Neural cell (in vitro differentiated cells): ENCODE data around the gene PPIP5K1. TPM values are rescaled to one million over a fixed set of nuclear protein-coding genes. Genes with fewer than 3 reads are reported as not detected.

Source experiments
- H2AFZ ChIP-seq: fragments of 200-600, 300-800 bp; sonication (generic), shearing (Covaris generic); 2 replicates; pipeline ENCODE4 v1.6.0; 2014; ENCODE audit warnings: low read depth, mild to moderate bottlenecking, antibody characterized with exemption, low read length, moderate library complexity
- H3F3A ChIP-seq: fragments of 200-600 bp; shearing (Covaris generic); 2 replicates; pipeline ENCODE4 v1.6.1; 2016; ENCODE audit warnings: mild to moderate bottlenecking, moderate library complexity, mixed read lengths, antibody characterized with exemption, low read length; ENCODE audit not compliant: insufficient read depth, poor library complexity, severe bottlenecking
- H3K27ac ChIP-seq: fragments of 200-600, 300-800 bp; sonication (generic), shearing (Covaris generic); 2 replicates; pipeline ENCODE4 v1.5.1; 2014; ENCODE audit warnings: mild to moderate bottlenecking, low read length, moderate library complexity
- H3K27me3 ChIP-seq: fragments of 300-800, 200-600 bp; sonication (generic), shearing (Covaris generic); 2 replicates; pipeline ENCODE4 v1.6.0; 2014; ENCODE audit warnings: mild to moderate bottlenecking, low read depth, low read length, moderate library complexity; ENCODE audit not compliant: insufficient read depth
- H3K36me3 ChIP-seq: fragments of 300-800, 200-600 bp; sonication (generic), shearing (Covaris generic); 2 replicates; pipeline ENCODE4 v1.5.1; 2014; ENCODE audit warnings: mild to moderate bottlenecking, antibody characterized with exemption, low read length, moderate library complexity; ENCODE audit not compliant: insufficient read depth
- H3K4me2 ChIP-seq: fragments of 300-800, 200-600 bp; sonication (generic), shearing (Covaris generic); 2 replicates; pipeline ENCODE4 v1.6.0; 2014; ENCODE audit warnings: mild to moderate bottlenecking, low read length
- H3K4me3 ChIP-seq: fragments of 300-800, 200-600 bp; sonication (generic), shearing (Covaris generic); 2 replicates; pipeline ENCODE4 v1.5.1; 2014; ENCODE audit warnings: mild to moderate bottlenecking, low read length, moderate library complexity
- H3K79me2 ChIP-seq: fragments of 200-600 bp; shearing (Covaris generic); replicated peaks from 2 replicates; pipeline ENCODE4 v1.6.0; 2014; ENCODE audit warnings: mild to moderate bottlenecking, low read length, moderate library complexity; ENCODE audit not compliant: insufficient read depth
- H3K9ac ChIP-seq: fragments of 300-800, 200-600 bp; sonication (generic), shearing (Covaris generic); 2 replicates; pipeline ENCODE4 v1.6.1; 2016; ENCODE audit warnings: mild to moderate bottlenecking, low read length, mixed read lengths
- H3K9me2 ChIP-seq: fragments of 200-600 bp; shearing (Covaris generic); 2 replicates; pipeline ENCODE4 v1.6.1; 2016; ENCODE audit warnings: mild to moderate bottlenecking, low read length, mixed read lengths; ENCODE audit not compliant: insufficient read depth
- H3K9me3 ChIP-seq: fragments of 200-600, 300-800 bp; sonication (generic), shearing (Covaris generic); 2 replicates; pipeline ENCODE4 v1.6.1; 2016; ENCODE audit warnings: mild to moderate bottlenecking, mixed run types, low read length, moderate library complexity, mixed read lengths
- H4K20me1 ChIP-seq: fragments of 200-600 bp; shearing (Covaris generic); 2 replicates; pipeline ENCODE4 v1.6.1; 2016; ENCODE audit warnings: mild to moderate bottlenecking, mixed run types; ENCODE audit not compliant: insufficient read depth
- EP300 ChIP-seq: fragments of 450-650 bp; conservative IDR thresholded peaks from 2 replicates; pipeline ENCODE4 v1.6.1; 2014; ENCODE audit warnings: antibody characterized with exemption, mild to moderate bottlenecking, moderate library complexity; ENCODE audit not compliant: poor library complexity, severe bottlenecking
- EZH2 ChIP-seq: fragments of 200-600, 300-800 bp; shearing (Covaris generic), sonication (generic); IDR thresholded peaks from 2 replicates; pipeline ENCODE4 v1.6.1; 2014; ENCODE audit warnings: antibody characterized with exemption, low read length, borderline replicate concordance, mild to moderate bottlenecking; ENCODE audit not compliant: insufficient read depth, poor library complexity, severe bottlenecking
- MXI1 ChIP-seq: fragments of 450-650 bp; conservative IDR thresholded peaks from 2 replicates; pipeline ENCODE4 v1.6.1; 2014; ENCODE audit warnings: antibody characterized with exemption, mild to moderate bottlenecking; ENCODE audit not compliant: poor library complexity, severe bottlenecking
- POLR2AphosphoS5 ChIP-seq: IDR thresholded peaks from 2 replicates; pipeline ENCODE4 v1.6.1; 2012
- RAD21 ChIP-seq: fragments of 450-650 bp; conservative IDR thresholded peaks from 2 replicates; pipeline ENCODE4 v1.6.1; 2014; ENCODE audit warnings: antibody characterized with exemption, mild to moderate bottlenecking, moderate library complexity
- SMC3 ChIP-seq: fragments of 450-650 bp; conservative IDR thresholded peaks from 2 replicates; pipeline ENCODE4 v1.6.1; 2014; ENCODE audit warnings: antibody characterized with exemption, mild to moderate bottlenecking, moderate library complexity; ENCODE audit not compliant: poor library complexity
- TAF1 ChIP-seq: IDR thresholded peaks from 2 replicates; pipeline ENCODE4 v1.6.1; 2012; ENCODE audit warnings: low read depth
- polyA plus RNA-seq: library from polyadenylated mRNA; depleted of rRNA; stranded (reverse); fragments of >200 nt; gene quantifications from 2 replicates; pipeline ENCODE4 v1.2.3, GENCODE V29; 2014
- TF ChIP-seq, protein P1 (sequence below): fragments of 450-650 bp; IDR thresholded peaks from 2 replicates; pipeline ENCODE4 v1.5.1; 2014; ENCODE audit warnings: antibody characterized with exemption, mild to moderate bottlenecking, moderate library complexity; ENCODE audit not compliant: poor library complexity, severe bottlenecking
- TF ChIP-seq, protein P2 (sequence below): IDR thresholded peaks from 2 replicates; pipeline ENCODE4 v1.6.1; 2012; ENCODE audit warnings: borderline replicate concordance

The PPIP5K1 gene
- polyA plus RNA-seq, 1 donor from 2014 or later, result 29.6 TPM

DNA sequence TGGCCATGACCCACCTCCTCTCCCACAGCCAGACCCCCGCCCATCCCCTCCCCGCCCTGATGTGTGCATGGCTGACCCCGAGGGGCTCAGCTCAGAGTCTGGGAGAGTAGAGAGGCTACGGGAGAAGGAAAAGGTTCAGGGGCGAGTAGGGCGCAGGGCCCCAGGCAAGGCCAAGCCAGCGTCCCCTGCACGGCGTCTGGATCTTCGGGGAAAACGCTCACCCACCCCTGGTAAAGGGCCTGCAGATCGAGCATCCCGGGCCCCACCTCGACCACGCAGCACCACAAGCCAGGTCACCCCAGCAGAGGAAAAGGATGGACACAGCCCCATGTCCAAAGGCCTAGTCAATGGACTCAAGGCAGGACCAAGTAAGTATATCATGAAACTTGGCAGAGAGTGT lies 60.9 kb downstream of the PPIP5K1 start:
- Histone ChIP-seq H3K9me2 (no peaks in the 10 kb centered on the region), H3K27me3 (no peaks in the 10 kb centered on the region), H3K9me3 (peaks cover 4% of the 10 kb centered on the region), H3K36me3 (peaks cover 18% of the 10 kb centered on the region), H3K9ac (no peak overlapping the region), H3K27ac (no peak overlapping the region), H4K20me1 (no peaks in the 10 kb centered on the region), H3F3A (no peaks in the 10 kb centered on the region), H3K79me2 (no peaks in the 10 kb centered on the region), H3K4me2 (no peak overlapping the region), H3K4me3 (no peak overlapping the region), H2AFZ (no peak overlapping the region)
- TF ChIP-seq, protein P1, sequence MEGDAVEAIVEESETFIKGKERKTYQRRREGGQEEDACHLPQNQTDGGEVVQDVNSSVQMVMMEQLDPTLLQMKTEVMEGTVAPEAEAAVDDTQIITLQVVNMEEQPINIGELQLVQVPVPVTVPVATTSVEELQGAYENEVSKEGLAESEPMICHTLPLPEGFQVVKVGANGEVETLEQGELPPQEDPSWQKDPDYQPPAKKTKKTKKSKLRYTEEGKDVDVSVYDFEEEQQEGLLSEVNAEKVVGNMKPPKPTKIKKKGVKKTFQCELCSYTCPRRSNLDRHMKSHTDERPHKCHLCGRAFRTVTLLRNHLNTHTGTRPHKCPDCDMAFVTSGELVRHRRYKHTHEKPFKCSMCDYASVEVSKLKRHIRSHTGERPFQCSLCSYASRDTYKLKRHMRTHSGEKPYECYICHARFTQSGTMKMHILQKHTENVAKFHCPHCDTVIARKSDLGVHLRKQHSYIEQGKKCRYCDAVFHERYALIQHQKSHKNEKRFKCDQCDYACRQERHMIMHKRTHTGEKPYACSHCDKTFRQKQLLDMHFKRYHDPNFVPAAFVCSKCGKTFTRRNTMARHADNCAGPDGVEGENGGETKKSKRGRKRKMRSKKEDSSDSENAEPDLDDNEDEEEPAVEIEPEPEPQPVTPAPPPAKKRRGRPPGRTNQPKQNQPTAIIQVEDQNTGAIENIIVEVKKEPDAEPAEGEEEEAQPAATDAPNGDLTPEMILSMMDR, result no peak
- TF ChIP-seq EZH2 (no peak), SMC3 (no peak), EP300 (no peak), MXI1 (no peak), RAD21 (no peak), TAF1 (no peak), POLR2AphosphoS5 (no peak)
- TF ChIP-seq, protein P2, sequence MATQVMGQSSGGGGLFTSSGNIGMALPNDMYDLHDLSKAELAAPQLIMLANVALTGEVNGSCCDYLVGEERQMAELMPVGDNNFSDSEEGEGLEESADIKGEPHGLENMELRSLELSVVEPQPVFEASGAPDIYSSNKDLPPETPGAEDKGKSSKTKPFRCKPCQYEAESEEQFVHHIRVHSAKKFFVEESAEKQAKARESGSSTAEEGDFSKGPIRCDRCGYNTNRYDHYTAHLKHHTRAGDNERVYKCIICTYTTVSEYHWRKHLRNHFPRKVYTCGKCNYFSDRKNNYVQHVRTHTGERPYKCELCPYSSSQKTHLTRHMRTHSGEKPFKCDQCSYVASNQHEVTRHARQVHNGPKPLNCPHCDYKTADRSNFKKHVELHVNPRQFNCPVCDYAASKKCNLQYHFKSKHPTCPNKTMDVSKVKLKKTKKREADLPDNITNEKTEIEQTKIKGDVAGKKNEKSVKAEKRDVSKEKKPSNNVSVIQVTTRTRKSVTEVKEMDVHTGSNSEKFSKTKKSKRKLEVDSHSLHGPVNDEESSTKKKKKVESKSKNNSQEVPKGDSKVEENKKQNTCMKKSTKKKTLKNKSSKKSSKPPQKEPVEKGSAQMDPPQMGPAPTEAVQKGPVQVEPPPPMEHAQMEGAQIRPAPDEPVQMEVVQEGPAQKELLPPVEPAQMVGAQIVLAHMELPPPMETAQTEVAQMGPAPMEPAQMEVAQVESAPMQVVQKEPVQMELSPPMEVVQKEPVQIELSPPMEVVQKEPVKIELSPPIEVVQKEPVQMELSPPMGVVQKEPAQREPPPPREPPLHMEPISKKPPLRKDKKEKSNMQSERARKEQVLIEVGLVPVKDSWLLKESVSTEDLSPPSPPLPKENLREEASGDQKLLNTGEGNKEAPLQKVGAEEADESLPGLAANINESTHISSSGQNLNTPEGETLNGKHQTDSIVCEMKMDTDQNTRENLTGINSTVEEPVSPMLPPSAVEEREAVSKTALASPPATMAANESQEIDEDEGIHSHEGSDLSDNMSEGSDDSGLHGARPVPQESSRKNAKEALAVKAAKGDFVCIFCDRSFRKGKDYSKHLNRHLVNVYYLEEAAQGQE, result no peak

DNA sequence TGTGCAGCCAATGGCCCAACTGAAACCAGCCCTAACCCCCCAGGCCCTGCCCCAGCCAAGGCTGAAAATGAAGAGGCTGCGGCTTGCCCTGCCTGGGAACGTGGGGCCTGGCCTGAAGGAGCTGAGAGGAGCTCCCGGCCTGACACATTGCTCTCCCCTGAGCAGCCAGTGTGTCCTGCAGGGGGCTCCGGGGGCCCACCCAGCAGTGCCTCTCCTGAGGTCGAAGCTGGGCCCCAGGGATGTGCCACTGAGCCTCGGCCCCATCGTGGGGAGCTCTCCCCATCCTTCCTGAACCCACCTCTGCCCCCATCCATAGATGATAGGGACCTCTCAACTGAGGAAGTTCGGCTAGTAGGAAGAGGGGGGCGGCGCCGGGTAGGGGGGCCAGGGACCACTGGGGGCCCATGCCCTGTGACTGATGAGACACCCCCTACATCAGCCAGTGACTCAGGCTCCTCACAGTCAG lies 61.4 kb downstream of the PPIP5K1 start:
- H3K4me2 ChIP-seq, result no peak overlapping the region
- no peaks in the 10 kb centered on the region for H4K20me1 ChIP-seq
- H3K36me3 ChIP-seq, result peaks cover 24% of the 10 kb centered on the region
- no peaks in the 10 kb centered on the region for H3K27me3 ChIP-seq
- no peak for TF ChIP-seq EZH2
- TF ChIP-seq MXI1, result no peak
- TF ChIP-seq, protein P2, result no peak
- TF ChIP-seq RAD21, result no peak
- no peak for TF ChIP-seq TAF1
- no peak for TF ChIP-seq POLR2AphosphoS5
- no peaks in the 10 kb centered on the region for H3F3A ChIP-seq
- H3K9me2 ChIP-seq, result no peaks in the 10 kb centered on the region
- no peak overlapping the region for H2AFZ ChIP-seq
- H3K27ac ChIP-seq, result no peak overlapping the region
- no peaks in the 10 kb centered on the region for H3K79me2 ChIP-seq
- H3K9me3 ChIP-seq, result peaks cover 7% of the 10 kb centered on the region
- H3K4me3 ChIP-seq, result no peak overlapping the region
- H3K9ac ChIP-seq, result no peak overlapping the region
